GM19193 (cell line): ENCODE data around the gene GLIPR2.

Source experiments
- POLR2A ChIP-seq: IDR thresholded peaks from 4 replicates; pipeline ENCODE4 v1.6.1; 2011; ENCODE audit not compliant: insufficient read depth, insufficient read length; ENCODE audit errors: extremely low read depth

Gene GLIPR2, protein sequence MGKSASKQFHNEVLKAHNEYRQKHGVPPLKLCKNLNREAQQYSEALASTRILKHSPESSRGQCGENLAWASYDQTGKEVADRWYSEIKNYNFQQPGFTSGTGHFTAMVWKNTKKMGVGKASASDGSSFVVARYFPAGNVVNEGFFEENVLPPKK

GRCh38 chr9:36136272-36136893, at the start of gene GLIPR2:
GLIPR2 (plus strand) TSS chr9:36136733; CDS start chr9:36136779, 46 bp downstream.
- peak; percentile 59 for TF ChIP-seq POLR2A

DNA sequence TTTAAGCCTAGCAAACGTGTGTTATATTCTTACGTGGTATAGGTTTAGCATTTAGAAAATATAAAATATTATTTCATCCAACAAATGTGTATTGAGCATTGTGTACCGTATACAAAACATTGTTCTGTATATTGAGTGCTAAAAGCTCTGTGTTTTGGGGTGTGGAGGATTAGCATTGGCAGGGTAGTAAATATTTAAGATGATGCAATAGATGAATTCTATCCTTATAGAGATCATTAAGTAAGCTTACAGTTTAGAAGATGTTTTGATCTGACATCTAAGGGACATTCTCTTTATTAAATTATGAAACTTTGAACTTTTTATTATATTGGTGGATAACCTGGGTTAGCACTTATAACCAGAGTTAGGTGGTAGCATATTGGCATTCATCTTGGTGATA, 48.5 kb upstream of the GLIPR2 start:
- TF ChIP-seq POLR2A, result no peak

- TF ChIP-seq POLR2A, result no peak
Observed at GRCh38 chr9:36091026-36091953, 45.2 kb upstream of the GLIPR2 start.

DNA sequence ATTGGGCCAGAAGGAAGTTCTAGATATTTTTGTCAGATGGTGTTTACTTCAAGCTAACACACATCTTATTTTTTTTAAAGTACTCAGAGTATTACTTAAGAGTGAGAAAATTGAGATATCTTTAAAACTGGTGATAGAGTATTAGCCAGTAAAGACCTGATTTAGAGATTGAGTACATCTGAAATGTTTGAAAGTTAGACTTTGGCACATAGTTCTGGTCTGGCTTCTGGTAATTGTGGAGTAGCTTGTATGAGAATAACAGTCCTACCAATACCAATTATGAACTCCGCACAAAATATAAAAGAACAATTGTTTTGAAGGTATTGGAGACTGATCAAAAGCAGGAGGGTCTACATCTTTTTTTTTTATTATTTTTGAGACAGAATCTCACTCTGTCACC, 44.5 kb upstream of the GLIPR2 start:
- TF ChIP-seq POLR2A, result no peak

DNA sequence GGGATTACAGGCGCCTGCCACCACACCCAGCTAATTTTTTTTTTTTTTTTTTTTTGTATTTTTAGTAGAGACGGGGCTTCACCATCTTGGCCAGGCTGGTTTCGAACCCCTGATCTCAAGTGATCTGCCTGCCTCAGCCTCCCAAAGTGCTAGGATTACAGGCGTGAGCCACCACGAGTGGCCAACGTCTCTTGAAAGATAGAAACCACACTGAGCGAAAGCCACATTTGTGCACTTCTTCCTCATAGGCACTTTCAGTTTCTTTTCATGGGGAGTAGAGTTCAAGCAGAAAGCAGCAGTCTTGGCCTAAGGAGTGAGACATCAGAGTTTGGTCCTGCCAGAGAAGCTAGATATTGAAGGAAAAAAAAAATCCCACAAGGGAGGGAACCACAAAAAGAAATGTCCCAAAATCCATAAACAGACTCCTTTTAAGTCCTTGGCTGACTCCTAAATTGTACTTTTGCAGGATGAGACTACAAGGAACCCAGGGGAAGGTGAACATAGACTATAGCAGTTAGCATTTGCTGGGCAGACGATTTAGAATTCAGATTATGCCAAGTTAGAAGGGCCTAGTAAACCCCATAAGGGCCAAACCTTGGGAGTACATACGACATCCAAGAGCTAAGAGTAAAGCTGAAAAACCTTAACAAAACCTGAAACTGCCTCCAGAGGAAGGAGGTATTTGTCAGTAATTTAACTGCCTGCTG, 43.9 kb upstream of the GLIPR2 start:
- TF ChIP-seq POLR2A, result no peak

DNA sequence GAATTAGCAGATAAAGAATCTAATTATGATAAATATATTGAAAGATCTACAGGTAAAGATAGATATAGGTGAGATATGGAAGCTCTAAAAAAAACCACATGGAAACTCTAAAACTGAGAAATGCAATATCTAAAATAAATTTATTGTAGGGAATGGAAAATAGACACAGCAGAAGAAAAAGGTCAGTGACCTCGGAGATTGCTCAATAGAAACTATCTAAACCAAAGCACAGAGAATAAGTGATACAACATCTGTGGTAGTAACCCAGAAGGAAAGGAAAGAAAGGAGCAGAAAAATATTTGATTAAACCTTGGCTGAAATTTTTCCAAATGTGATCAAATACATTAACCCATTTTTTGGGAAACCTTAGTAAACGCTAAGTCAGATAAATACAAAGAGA, 43.1 kb upstream of the GLIPR2 start:
- no peak for TF ChIP-seq POLR2A

DNA sequence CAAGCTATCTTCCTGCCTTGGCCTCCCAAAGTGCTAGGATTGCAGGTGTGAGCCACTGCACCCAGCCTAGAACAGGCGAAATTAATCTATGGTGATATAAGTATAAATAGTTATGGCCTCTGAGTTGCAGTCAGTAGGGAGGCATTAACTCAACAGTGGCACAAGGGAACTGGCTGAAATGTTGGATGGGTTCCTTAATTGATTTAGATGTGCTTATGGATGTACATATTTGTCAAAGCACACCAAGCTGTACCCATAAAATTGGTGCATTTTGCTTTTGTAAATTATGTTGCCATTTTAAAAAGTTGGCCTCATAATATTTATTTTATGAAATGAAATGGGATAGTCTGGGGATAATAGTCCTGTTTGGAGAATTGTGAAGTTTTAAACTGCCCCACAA, 36.8 kb upstream of the GLIPR2 start:
- TF ChIP-seq POLR2A, result no peak

DNA sequence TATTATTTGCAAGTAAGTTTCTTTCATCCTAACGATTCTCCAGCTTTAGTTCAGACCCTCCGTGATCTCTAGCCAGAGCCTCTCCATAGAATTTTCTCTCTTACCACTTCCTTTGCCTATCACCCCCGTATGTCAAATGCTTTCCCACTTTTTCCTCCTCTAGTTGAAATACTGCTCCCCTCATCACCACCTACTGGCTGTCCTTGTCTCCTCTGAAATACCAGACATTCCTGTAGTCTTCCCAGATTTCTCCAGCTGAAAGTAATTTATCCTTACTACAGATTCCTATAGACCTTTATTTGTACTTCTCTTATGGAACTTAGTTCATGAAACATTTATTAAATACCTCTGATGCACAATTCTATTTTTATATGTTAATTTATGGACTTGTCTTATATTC, 36.0 kb upstream of the GLIPR2 start:
- no peak for TF ChIP-seq POLR2A

- no peak for TF ChIP-seq POLR2A
Observed at GRCh38 chr9:36101916-36102741, 34.4 kb upstream of the GLIPR2 start.

GRCh38 chr9:36102742-36103495, 33.6 kb upstream of the GLIPR2 start:
- TF ChIP-seq POLR2A, result no peak

DNA sequence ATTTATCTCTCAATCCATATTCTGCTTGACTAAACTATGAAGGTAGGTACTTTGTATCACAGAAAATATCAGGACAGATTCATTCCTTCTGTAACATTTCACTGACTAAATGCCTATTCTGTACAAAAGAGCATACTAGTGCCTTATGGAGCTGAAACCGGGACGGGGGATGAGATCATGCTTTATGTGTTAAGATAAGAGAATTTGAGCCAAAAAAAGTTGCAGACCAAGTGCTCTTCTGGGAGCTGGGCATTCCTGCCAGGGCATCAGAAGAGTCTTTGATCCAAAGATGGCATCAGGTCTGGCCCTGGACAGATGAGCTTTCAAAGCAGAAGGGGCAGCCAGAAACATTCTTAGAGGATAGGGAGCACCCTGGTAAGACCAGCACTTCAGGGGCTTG, 27.5 kb upstream of the GLIPR2 start:
- TF ChIP-seq POLR2A, result no peak

DNA sequence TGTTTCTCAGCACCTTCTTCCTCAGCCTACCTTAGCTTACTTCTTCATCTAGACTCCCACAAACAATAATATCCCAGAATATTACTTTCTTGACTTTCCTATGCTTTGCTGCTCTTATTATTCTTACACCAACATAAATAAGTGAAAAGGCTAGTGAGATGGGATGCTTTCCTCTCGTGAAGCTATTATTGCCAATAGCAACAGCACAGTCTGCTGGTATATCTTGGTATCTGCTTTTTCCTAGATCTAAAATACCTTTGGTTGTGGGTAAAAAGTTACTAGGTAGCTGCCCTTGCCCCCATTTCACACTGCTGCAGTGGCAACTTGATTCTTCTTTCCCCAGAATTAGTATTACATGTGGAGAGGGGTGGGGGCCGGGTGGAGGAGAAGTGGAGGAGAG, 26.1 kb upstream of the GLIPR2 start:
- no peak for TF ChIP-seq POLR2A

DNA sequence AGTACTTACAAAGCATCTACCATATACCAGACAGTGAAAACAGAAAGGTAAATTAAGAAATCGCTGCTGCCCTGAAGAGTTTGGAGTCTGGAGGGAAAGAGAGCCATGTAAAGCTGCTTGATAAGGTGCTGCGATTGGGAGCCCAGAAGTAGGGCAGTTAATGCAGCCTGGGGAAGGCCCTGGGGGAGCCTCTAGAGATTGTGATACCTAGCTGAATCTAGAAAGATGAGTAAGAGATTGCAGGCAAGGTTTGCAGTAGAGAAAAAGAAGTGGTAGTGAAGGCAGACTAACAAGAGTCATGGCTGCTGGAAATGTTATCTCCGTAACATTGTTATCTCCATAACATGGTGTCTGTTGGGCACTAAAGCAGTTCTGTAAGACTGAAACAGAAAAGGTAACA, 24.0 kb upstream of the GLIPR2 start:
- no peak for TF ChIP-seq POLR2A

GRCh38 chr9:36113999-36114398, 22.5 kb upstream of the GLIPR2 start:
- no peak for TF ChIP-seq POLR2A
